Measurements from ENCODE around the gene TRIM72.

TRIM72 gene

GRCh38 chr16:31190061-31190460 is 23.9 kb upstream of the TRIM72 start:
- TF ChIP-seq FOXP2 (optimal IDR thresholded peaks at IDR 0.05; ENCODE audit: borderline replicate concordance, extremely low read depth, extremely low read length, insufficient read depth) (no peak), SIN3A (IDR thresholded peaks at IDR 0.05; ENCODE audit: borderline replicate concordance, insufficient read depth, low read length) (no peak), POLR2AphosphoS5 (IDR thresholded peaks at IDR 0.05; ENCODE audit: low read depth, low read length) (no peak), TAF1 (IDR thresholded peaks at IDR 0.05; ENCODE audit: borderline replicate concordance, insufficient read depth, low read length) (no peak)
- TF ChIP-seq, protein P1, sequence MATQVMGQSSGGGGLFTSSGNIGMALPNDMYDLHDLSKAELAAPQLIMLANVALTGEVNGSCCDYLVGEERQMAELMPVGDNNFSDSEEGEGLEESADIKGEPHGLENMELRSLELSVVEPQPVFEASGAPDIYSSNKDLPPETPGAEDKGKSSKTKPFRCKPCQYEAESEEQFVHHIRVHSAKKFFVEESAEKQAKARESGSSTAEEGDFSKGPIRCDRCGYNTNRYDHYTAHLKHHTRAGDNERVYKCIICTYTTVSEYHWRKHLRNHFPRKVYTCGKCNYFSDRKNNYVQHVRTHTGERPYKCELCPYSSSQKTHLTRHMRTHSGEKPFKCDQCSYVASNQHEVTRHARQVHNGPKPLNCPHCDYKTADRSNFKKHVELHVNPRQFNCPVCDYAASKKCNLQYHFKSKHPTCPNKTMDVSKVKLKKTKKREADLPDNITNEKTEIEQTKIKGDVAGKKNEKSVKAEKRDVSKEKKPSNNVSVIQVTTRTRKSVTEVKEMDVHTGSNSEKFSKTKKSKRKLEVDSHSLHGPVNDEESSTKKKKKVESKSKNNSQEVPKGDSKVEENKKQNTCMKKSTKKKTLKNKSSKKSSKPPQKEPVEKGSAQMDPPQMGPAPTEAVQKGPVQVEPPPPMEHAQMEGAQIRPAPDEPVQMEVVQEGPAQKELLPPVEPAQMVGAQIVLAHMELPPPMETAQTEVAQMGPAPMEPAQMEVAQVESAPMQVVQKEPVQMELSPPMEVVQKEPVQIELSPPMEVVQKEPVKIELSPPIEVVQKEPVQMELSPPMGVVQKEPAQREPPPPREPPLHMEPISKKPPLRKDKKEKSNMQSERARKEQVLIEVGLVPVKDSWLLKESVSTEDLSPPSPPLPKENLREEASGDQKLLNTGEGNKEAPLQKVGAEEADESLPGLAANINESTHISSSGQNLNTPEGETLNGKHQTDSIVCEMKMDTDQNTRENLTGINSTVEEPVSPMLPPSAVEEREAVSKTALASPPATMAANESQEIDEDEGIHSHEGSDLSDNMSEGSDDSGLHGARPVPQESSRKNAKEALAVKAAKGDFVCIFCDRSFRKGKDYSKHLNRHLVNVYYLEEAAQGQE (IDR thresholded peaks at IDR 0.05; ENCODE audit: insufficient read depth in 1 of 2, low read depth in 2 of 2, low read length in 2 of 2), result no peak

GRCh38 chr16:31190818-31191444 is 23.0 kb upstream of the TRIM72 start:
- no peak for TF ChIP-seq TAF1 (IDR thresholded peaks at IDR 0.05; ENCODE audit: borderline replicate concordance, insufficient read depth, low read length)
- TF ChIP-seq POLR2AphosphoS5 (IDR thresholded peaks at IDR 0.05; ENCODE audit: low read depth, low read length), result no peak; the same call in 1 of the 2 replicates
- no peak for TF ChIP-seq SIN3A (IDR thresholded peaks at IDR 0.05; ENCODE audit: borderline replicate concordance, insufficient read depth, low read length)
- no peak for TF ChIP-seq FOXP2 (optimal IDR thresholded peaks at IDR 0.05; ENCODE audit: borderline replicate concordance, extremely low read depth, extremely low read length, insufficient read depth)
- TF ChIP-seq, protein P1 (IDR thresholded peaks at IDR 0.05; ENCODE audit: insufficient read depth in 1 of 2, low read depth in 2 of 2, low read length in 2 of 2), result no peak

GRCh38 chr16:31191697-31192428 is 22.1 kb upstream of the TRIM72 start:
- TF ChIP-seq, protein P1 (IDR thresholded peaks at IDR 0.05; ENCODE audit: insufficient read depth in 1 of 2, low read depth in 2 of 2, low read length in 2 of 2), result no peak
- TF ChIP-seq FOXP2 (optimal IDR thresholded peaks at IDR 0.05; ENCODE audit: borderline replicate concordance, extremely low read depth, extremely low read length, insufficient read depth), result no peak
- no peak; the same call in none of the 2 replicates for TF ChIP-seq POLR2AphosphoS5 (IDR thresholded peaks at IDR 0.05; ENCODE audit: low read depth, low read length)
- no peak for TF ChIP-seq SIN3A (IDR thresholded peaks at IDR 0.05; ENCODE audit: borderline replicate concordance, insufficient read depth, low read length)
- TF ChIP-seq TAF1 (IDR thresholded peaks at IDR 0.05; ENCODE audit: borderline replicate concordance, insufficient read depth, low read length), result no peak

DNA sequence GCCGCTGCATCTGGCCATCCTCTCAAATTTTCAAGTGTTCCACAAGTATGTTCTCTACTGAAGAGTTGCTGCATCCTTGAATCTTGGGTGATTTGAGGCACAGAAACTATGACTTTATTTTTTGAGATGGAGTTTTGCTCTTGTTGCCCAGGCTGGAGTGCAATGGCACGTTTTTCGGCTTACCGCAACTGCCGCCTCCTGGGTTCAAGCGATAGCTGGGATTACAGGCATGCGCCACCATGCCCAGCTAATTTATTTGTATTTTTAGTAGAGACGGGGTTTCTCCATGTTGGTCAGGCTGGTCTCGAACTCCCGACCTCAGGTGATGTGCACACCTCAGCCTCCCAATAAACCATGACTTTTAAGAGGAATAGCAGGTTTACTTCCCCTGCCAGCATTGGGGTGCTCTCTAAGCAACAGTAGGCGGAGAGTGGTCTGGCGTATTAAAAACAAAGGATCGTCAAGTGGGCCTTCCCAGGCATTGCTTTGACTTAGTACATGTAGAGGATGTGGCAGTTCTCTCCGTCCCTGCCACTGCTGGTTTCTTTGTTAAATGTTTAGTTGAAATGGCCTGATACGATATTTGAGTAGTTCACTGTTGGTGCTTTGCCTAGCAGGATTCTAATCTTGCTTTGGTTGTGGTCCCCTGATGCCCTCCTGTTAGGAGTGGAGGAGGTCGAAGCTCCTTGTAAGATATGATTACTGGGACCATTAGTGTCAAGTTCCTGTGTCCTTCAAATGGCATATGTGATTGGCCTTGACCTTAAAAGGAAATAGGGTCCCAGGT is 20.9 kb upstream of the TRIM72 start:
- TF ChIP-seq POLR2AphosphoS5 (IDR thresholded peaks at IDR 0.05; ENCODE audit: low read depth, low read length), result 0 out of 2 replicates have a peak, but pooled peaks have one; percentile 1
- no peak for TF ChIP-seq SIN3A (IDR thresholded peaks at IDR 0.05; ENCODE audit: borderline replicate concordance, insufficient read depth, low read length)

DNA sequence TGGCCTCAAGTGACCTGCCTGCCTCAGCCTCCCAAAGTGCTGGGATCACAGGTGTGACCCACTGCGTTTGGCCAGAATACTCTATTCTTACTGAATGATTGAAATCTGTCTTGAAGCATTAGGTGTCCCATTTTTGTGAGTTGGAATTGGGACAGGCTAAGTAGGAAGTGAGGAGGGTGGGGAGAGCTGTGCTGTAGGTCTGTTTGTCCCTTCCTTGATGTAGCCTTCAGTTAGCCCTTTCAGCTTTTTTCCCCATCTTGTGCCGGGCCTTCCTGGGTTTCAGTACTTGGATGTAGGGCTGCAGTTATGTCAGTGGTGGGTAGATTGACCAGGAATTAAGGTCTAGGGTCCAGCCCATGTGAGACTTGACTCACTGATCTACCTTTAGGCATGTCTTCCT is 20.0 kb upstream of the TRIM72 start:
- TF ChIP-seq POLR2AphosphoS5 (IDR thresholded peaks at IDR 0.05; ENCODE audit: low read depth, low read length), result 0 out of 2 replicates have a peak, but pooled peaks have one; percentile 24
- no peak for TF ChIP-seq TAF1 (IDR thresholded peaks at IDR 0.05; ENCODE audit: borderline replicate concordance, insufficient read depth, low read length)
- no peak for TF ChIP-seq SIN3A (IDR thresholded peaks at IDR 0.05; ENCODE audit: borderline replicate concordance, insufficient read depth, low read length)
- TF ChIP-seq, protein P1 (IDR thresholded peaks at IDR 0.05; ENCODE audit: insufficient read depth in 1 of 2, low read depth in 2 of 2, low read length in 2 of 2), result no peak
- no peak for TF ChIP-seq FOXP2 (optimal IDR thresholded peaks at IDR 0.05; ENCODE audit: borderline replicate concordance, extremely low read depth, extremely low read length, insufficient read depth)

Data from PFSK-1 (cell line).